Left ventricle myocardium inferior (tissue), 1 donor: ENCODE data around the gene LGALS14. TPM values are rescaled to one million over a fixed set of nuclear protein-coding genes. Genes with fewer than 3 reads are reported as not detected.

Source experiments
- DNase-seq: peaks from one replicate; pipeline ENCODE4 v3.0.0-alpha.2; 2020
- H3K27ac ChIP-seq: fragments of 200-600 bp; replicated peaks from 2 replicates; pipeline ENCODE4 v1.8.0; 2021
- H3K27me3 ChIP-seq: fragments of 200-600 bp; 2 replicates; pipeline ENCODE4 v1.8.0; 2021; ENCODE audit warnings: low read depth
- H3K36me3 ChIP-seq: fragments of 200-600 bp; 2 replicates; pipeline ENCODE4 v1.8.0; 2021
- H3K4me1 ChIP-seq: fragments of 200-600 bp; 2 replicates; pipeline ENCODE4 v1.8.0; 2021
- H3K4me3 ChIP-seq: fragments of 200-600 bp; 2 replicates; pipeline ENCODE4 v1.8.0; 2021; ENCODE audit warnings: mild to moderate bottlenecking, moderate library complexity
- H3K9me3 ChIP-seq: fragments of 200-600 bp; replicated peaks from 2 replicates; pipeline ENCODE4 v1.8.0; 2021
- CTCF ChIP-seq: fragments of 200-600 bp; IDR thresholded peaks from 2 replicates; pipeline ENCODE4 v1.8.0; 2021; ENCODE audit warnings: antibody characterized with exemption, mild to moderate bottlenecking, borderline replicate concordance
- intact Hi-C: fragments of 100-400 bp; cut with micrococcal nuclease; formaldehyde crosslinking; loops from one replicate; pipeline ENCODE4 v1.11.0; 2022
- total RNA-seq: library from RNA; stranded (reverse); fragmentation: NEBNext Ultra II Directional; extraction: Animal tissue kit (Norgen Biotek cat#: 25700); gene quantifications from one replicate; pipeline ENCODE4 v1.2.1, GENCODE V29; 2021
- donor health status: DM: no; HTN: yes; CAD: no; lungs with severe emphysema.

LGALS14 gene
- total RNA-seq, 1 donor from 2014 or later: not detected

- intact Hi-C loops: no loop called here
Measured at GRCh38 chr19:39738814-39739213, 34.5 kb downstream of the LGALS14 start.

GRCh38 chr19:39740395-39740794, 36.1 kb downstream of the LGALS14 start:
- no peak for DNase-seq
- no peaks in the 10 kb centered on the region for H3K36me3 ChIP-seq
- intact Hi-C loops: no loop called here
- H3K4me1 ChIP-seq: no peaks in the 10 kb centered on the region
- H3K4me3 ChIP-seq: no peak overlapping the region
- no peak overlapping the region for H3K27ac ChIP-seq
- peaks cover 69% of the 10 kb centered on the region for H3K27me3 ChIP-seq
- no peak for TF ChIP-seq CTCF
- H3K9me3 ChIP-seq: no peaks in the 10 kb centered on the region

More at GRCh38 chr19:39738814-39739213, 34.5 kb downstream of the LGALS14 start:
- no peak for DNase-seq
- Histone ChIP-seq H3K4me1 (no peaks in the 10 kb centered on the region), H3K27ac (no peak overlapping the region), H3K4me3 (no peak overlapping the region), H3K36me3 (no peaks in the 10 kb centered on the region), H3K9me3 (no peaks in the 10 kb centered on the region), H3K27me3 (peaks cover 59% of the 10 kb centered on the region)
- no peak for TF ChIP-seq CTCF

DNA sequence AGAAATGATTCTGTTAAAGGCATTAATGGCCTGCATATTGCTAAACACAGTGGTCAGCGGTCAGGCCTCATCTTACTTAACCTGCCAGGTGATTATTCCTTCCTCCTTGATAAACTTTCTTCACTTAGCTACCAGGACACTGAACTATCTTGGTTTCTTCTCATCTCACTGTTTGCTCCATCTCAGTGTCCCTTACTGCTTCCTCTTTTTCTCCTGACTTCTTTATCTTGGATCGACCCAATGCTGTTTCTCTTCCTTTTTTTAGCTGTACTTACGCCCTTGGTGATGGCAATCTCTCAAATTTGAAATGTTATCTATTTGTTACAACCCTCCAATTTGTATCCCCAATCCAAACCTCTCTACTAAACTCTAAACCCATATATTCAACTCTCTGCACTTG, 41.4 kb downstream of the LGALS14 start:
- H3K4me3 ChIP-seq: no peak overlapping the region
- intact Hi-C loops: no loop called here
- H3K4me1 ChIP-seq: no peaks in the 10 kb centered on the region
- DNase-seq: no peak
- H3K27me3 ChIP-seq: peaks cover 74% of the 10 kb centered on the region
- no peak for TF ChIP-seq CTCF
- H3K27ac ChIP-seq: no peak overlapping the region
- no peaks in the 10 kb centered on the region for H3K36me3 ChIP-seq
- H3K9me3 ChIP-seq: no peaks in the 10 kb centered on the region

- H3K4me1 ChIP-seq: no peaks in the 10 kb centered on the region
- H3K27ac ChIP-seq: no peak overlapping the region
- no peak for TF ChIP-seq CTCF
- H3K27me3 ChIP-seq: peaks cover 79% of the 10 kb centered on the region
- no peak overlapping the region for H3K4me3 ChIP-seq
- DNase-seq: no peak
- H3K9me3 ChIP-seq: no peaks in the 10 kb centered on the region
- intact Hi-C loops: no loop called here
- no peaks in the 10 kb centered on the region for H3K36me3 ChIP-seq
Measured at GRCh38 chr19:39746836-39747529, 42.7 kb downstream of the LGALS14 start.

DNA sequence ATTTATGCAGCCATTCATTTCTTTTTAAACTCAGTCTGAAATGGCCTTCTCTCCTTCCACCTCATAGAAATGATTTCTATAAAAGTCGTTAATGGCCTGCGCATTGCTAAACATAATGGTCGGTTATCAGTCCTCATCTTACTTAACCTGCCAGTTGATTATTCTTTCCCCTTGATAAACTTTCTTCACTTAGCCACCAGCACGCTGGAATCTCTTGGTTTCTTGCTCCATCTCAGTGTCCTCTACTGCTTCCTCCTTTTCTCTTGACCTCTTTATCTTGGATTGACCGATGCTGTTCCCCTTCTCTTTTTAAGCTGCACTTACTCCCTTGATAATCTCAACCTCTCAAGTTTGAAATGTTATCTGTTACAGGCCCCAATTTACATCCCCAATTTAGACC, 45.7 kb downstream of the LGALS14 start:
- Histone ChIP-seq H3K9me3 (no peaks in the 10 kb centered on the region), H3K36me3 (no peaks in the 10 kb centered on the region), H3K27me3 (peaks cover 69% of the 10 kb centered on the region), H3K27ac (no peak overlapping the region), H3K4me1 (no peaks in the 10 kb centered on the region), H3K4me3 (no peak overlapping the region)
- intact Hi-C loops: no loop called here
- TF ChIP-seq CTCF: no peak
- DNase-seq: no peak
